Psoas muscle (tissue), 8 donors: ENCODE measurements around the gene USP27X. TPM values are rescaled to one million over a fixed set of nuclear protein-coding genes. Genes with fewer than 3 reads are reported as not detected.

Experiments used
- ATAC-seq, 4 donors: fragments of 200-7000 bp; cut with Tn5 transposase; one replicate each; pipeline ENCODE4 v1.9.1; 2020; ENCODE audit warnings: moderate library complexity in 3 of 4, mild to moderate bottlenecking in 2 of 4
- DNase-seq, 2 donors: peaks; one replicate each; pipeline ENCODE4 v3.0.0-alpha.2; 2020
- H3K27ac ChIP-seq: fragments of 200-600 bp; one replicate; pipeline ENCODE4 v1.8.0; 2022
- H3K27me3 ChIP-seq, 3 donors: fragments of 200-600 bp in 1 of 3; one replicate each; pipeline versions ENCODE4 v1.6.1 to v1.8.0; 2013 to 2022; ENCODE audit warnings: low read length in 2 of 3, mild to moderate bottlenecking in 2 of 3, moderate library complexity in 1 of 3; ENCODE audit not compliant: insufficient read depth in 3 of 3
- H3K36me3 ChIP-seq, 2 donors: fragments of 200-600 bp in 1 of 2; one replicate each; pipeline versions ENCODE4 v1.6.1 to v1.8.0; 2013 to 2022; ENCODE audit warnings: low read depth in 1 of 2, mild to moderate bottlenecking in 1 of 2, moderate library complexity in 1 of 2; ENCODE audit not compliant: insufficient read depth in 1 of 2
- H3K4me1 ChIP-seq: fragments of 200-600 bp; one replicate; pipeline ENCODE4 v1.8.0; 2022
- H3K4me3 ChIP-seq: fragments of 200-600 bp; one replicate; pipeline ENCODE4 v1.8.0; 2022; ENCODE audit warnings: mild to moderate bottlenecking
- H3K9me3 ChIP-seq: fragments of 200-600 bp; one replicate; pipeline ENCODE4 v1.8.0; 2022
- CTCF ChIP-seq: fragments of 200-600 bp; IDR thresholded peaks from one replicate; pipeline ENCODE4 v1.8.0; 2022; ENCODE audit warnings: antibody characterized with exemption
- WGBS, 3 donors: extraction: QIAGEN DNeasy Blood & Tissue Kit; methylation state at CpG; one replicate each; pipeline versions ENCODE4 v1.1.6 to v1.1.7; 2013; 5-methylcytosine and 5-hydroxymethylcytosine counted together
- intact Hi-C, 2 donors: fragments of 100-400 bp; cut with DNase I; formaldehyde crosslinking; loops; one replicate each; pipeline versions ENCODE4 v1.11.0 to v1.14.2; 2022
- long read RNA-seq, 2 donors: library from polyadenylated mRNA; unstranded; transcript quantifications; one replicate each; pipeline ENCODE4 v2.0.0, GENCODE V29; 2021
- polyA plus RNA-seq, 3 donors: library from polyadenylated mRNA; stranded (reverse); fragments of 200-250 nt; gene quantifications; one replicate each; pipeline ENCODE4 v1.2.3, GENCODE V29; 2013
- total RNA-seq, 4 donors: library from RNA; stranded (reverse); fragmentation: NEBNext Ultra II Directional in 2 of 4; extraction: Animal tissue kit (Norgen Biotek cat#: 25700) in 2 of 4; gene quantifications; one replicate each; pipeline versions ENCODE4 v1.2.1 to v1.2.4, GENCODE V29; 2021 to 2023
- donor health status: healthy with polysubstance abuse.
- donor health status: DM: no; HTN: no; CAD: no; lungs with moderate emphysema.
- donor health status: Bipolar disorder and iron deficiency.
- donor health status: healthy.
- donor health status: DM: yes; HTN: yes; CAD: no.
- donor health status: DM: no; HTN: no; CAD: no.
- donor health status: DM: no; HTN: no; CAD: no.
- donor health status: DM: yes; HTN: yes; CAD: no.

Gene USP27X
- 1 to 10 TPM; 1.5 to 2.5 (median 2.1) TPM for total RNA-seq
- polyA plus RNA-seq = 1 to 10 TPM; 1.8 to 4.3 (median 3.0) TPM
- long read RNA-seq, donor 1 = 0 reads
- long read RNA-seq, donor 2 = 0 reads

DNA sequence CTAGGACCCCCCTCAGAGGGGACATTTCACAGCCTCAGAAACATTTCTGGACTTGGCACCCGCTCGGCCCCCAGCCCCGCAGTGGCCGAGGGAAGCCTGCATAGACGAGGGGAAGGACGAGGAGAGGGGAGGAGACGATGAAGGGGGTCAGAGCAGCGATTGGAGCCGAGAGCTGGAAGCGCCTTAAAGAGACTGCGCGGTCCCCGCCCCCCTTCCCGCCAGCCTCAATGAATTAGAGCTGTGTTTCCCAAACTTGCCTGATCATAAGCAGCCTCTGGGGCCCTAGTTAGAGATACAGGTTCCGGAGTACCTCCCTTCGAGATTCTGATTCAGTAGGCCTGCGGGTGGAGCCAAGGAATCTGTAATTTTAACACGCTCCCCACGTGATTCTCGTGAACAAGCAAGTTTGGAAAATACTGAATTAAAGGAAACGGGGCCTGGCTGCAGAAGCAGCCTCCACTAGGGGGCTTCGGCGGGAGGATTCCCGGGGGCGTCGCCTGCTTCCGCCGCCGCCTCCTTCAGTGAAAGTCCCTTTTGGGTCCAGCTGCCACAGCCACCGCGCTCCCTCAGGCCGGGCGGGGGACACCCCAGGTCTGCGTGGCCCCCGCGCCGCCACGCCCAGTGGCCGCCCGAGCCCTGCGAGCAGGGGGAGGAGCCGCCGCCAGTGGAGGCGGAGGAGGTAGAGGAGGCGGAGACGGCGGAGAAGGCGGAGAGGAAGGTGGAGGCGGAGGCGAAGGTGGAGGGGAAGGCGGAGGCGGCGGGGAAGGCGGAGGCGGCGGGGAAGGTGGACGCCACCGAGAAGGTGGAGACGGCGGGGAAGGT, at the start of gene USP27X:
USP27X (plus strand) TSS at position 651 of the 822 bp plus-strand sequence. CDS start 824 bp downstream, outside the sequence.
- H3K4me3 ChIP-seq = peak within 1 kb of the TSS; percentile 70
- H3K27me3 ChIP-seq = peaks cover 0 to 3% (median 0%) of the 10 kb centered on the region in 3 donors
- H3K36me3 ChIP-seq = no peaks in the 10 kb centered on the region
- ATAC-seq (peak; percentile 89 to 96 (median 93)), DNase-seq (peak; percentile 71 to 86)
- no peaks in the 10 kb centered on the region for H3K4me1 ChIP-seq
- no peaks in the 10 kb centered on the region for H3K9me3 ChIP-seq
- TF ChIP-seq CTCF = peak; percentile 36
- intact Hi-C loops = no loop called here
- 0 to 26% (median 1%) methylated on average over 31 to 59 of the region's 60 CpGs for WGBS, 3 donors
- H3K27ac ChIP-seq = peak within 1 kb of the TSS; percentile 80

DNA sequence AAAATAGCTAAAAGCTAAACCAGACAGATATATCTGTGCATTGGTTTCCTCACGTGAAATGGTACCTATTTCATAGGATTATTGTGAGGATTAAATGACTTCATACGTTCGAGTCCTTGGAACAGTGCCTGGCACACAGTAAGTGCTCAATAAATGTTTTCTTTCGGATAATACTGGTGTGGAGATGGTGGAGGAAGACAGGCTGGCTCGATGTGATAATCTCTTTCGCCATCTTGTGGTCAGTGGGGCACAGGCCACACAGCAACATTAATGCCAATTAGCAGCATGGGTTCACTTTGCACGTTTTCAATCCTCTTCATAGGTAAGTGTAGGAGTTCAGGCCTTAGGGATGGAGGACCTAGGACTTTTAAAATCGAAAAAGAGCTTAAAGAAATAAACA, 40.9 kb upstream of the USP27X start:
- no peak overlapping the region for H3K27ac ChIP-seq
- intact Hi-C loops = loop anchor here in 1 of 2 donors (10.0 kb wide), 1 partner anchor 544 kb away; no protein-coding TSS in a partner anchor
- no peaks in the 10 kb centered on the region for H3K9me3 ChIP-seq
- peaks cover 0 to 6% of the 10 kb centered on the region in 2 donors for H3K36me3 ChIP-seq
- H3K4me1 ChIP-seq = no peaks in the 10 kb centered on the region
- TF ChIP-seq CTCF = peak; percentile 60
- H3K4me3 ChIP-seq = no peak overlapping the region
- ATAC-seq (peak in 2 of 4 donors; percentile 49 to 61), DNase-seq (no peak)
- H3K27me3 ChIP-seq = peaks cover 0 to 3% (median 0%) of the 10 kb centered on the region in 3 donors
- 11 to 19% (median 14%) methylated on average over 8 of the region's 8 CpGs for WGBS, 3 donors

GRCh38 chrX:49840679-49841078, 38.6 kb upstream of the USP27X start:
- Histone ChIP-seq H3K27ac (no peak overlapping the region), H3K27me3 (peaks cover 0 to 3% (median 0%) of the 10 kb centered on the region in 3 donors), H3K4me1 (no peaks in the 10 kb centered on the region), H3K9me3 (no peaks in the 10 kb centered on the region), H3K36me3 (no peaks in the 10 kb centered on the region), H3K4me3 (no peak overlapping the region)
- ATAC-seq = peak; percentile 33 to 60 (median 55)
- intact Hi-C loops = no loop called here
- no peak for TF ChIP-seq CTCF
- peak; percentile 19 to 56 for DNase-seq
- 38 to 46% (median 43%) methylated on average over 3 of the region's 3 CpGs for WGBS, 3 donors

DNA sequence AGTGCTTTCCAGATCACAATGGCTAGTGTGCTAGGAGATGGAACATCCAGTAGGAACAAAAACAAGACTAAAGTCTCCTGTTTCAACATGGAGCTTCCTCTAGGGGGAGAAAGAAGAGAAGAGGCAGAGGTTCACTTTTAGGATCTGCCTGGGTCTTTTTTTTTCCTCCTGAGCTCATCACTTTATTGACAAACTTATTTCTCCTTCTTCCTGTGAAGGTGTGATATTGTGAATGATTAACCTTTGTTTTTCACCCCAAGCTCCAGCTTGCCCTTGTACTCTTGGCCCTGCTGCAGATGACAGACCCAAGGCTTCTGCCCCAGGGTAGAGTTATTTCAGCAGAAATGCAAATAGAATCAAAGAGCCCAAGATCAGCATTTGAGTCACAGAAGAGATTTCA, 36.7 kb upstream of the USP27X start:
- ATAC-seq (no peak), DNase-seq (no peak)
- Histone ChIP-seq H3K4me3 (no peak overlapping the region), H3K4me1 (no peaks in the 10 kb centered on the region), H3K27me3 (peaks cover 0 to 8% (median 0%) of the 10 kb centered on the region in 3 donors), H3K27ac (no peak overlapping the region), H3K36me3 (no peaks in the 10 kb centered on the region), H3K9me3 (no peaks in the 10 kb centered on the region)
- intact Hi-C loops = loop anchor here in 1 of 2 donors (1.0 kb wide), 1 partner anchor 16 kb away; no protein-coding TSS in a partner anchor
- TF ChIP-seq CTCF = no peak
